Esophagus muscularis mucosa (tissue), 4 donors: ENCODE results near the gene RBFOX2.

Experiments
- CTCF ChIP-seq, 3 experiments: fragments of 200-600 bp in 2 of 3; fragments of 450-650 bp in 1 of 3; sonication (generic) in 2 of 3; IDR thresholded peaks; one replicate each; pipeline ENCODE4 v1.5.1; 2017 to 2019; ENCODE audit warnings: antibody characterized with exemption in 3 of 3, mild to moderate bottlenecking in 2 of 3, moderate library complexity in 1 of 3
- EP300 ChIP-seq: sonication (generic); formaldehyde crosslinking; IDR thresholded peaks from one replicate; pipeline ENCODE4 v1.6.1; 2017; ENCODE audit warnings: antibody characterized with exemption
- POLR2A ChIP-seq: fragments of 450-650 bp; IDR thresholded peaks from one replicate; pipeline ENCODE4 v1.6.1; 2017; ENCODE audit warnings: antibody characterized with exemption, moderate library complexity, mild to moderate bottlenecking, low read depth

GRCh38 chr22:36067235-36067558 lies 38.6 kb upstream of the RBFOX2 start:
- TF ChIP-seq CTCF (IDR thresholded peaks at IDR 0.05) (no peak), POLR2A (no peak), EP300 (no peak)
